ENCODE measurements around the gene MSMB.
"Not testable (repeated sequence)": the region's sequence is repeated elsewhere in the genome, so short reads cannot be mapped to it uniquely, and the experiment has no call there.

Gene MSMB

DNA sequence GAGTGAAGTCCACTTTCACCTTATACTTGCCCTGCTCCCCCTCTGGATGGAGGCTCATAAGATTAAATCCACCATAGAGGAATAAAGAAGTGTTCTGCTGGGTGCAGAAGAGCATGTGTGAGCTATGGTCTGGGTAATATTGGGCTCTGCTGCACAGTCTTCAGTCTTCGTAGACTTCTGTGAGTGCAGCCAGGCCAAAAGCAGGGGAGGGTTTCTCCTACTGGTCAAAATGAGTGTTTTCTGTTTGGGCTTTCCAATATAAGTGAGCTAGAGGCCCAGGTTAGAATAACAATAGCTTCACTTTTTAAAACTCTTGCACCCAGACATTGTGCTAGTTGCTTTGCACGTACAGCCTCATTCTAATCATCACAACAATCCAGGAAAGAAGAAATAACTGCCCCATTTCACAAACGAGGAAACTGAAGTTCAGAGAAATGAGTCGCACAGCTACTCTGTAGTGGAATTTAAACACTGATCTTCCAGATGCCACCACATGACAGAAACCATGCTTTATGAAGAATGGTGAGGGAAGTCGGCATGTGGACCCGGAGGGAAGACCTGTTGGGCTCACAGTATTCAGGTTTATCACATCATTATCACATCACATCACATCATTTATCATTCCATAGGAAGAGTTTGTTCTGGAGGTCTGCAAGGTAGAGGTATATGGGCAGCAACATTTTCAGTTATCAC lies 23.8 kb upstream of the MSMB start:
- no peak for DNase-seq (ENCODE audit: low spot score)

DNA sequence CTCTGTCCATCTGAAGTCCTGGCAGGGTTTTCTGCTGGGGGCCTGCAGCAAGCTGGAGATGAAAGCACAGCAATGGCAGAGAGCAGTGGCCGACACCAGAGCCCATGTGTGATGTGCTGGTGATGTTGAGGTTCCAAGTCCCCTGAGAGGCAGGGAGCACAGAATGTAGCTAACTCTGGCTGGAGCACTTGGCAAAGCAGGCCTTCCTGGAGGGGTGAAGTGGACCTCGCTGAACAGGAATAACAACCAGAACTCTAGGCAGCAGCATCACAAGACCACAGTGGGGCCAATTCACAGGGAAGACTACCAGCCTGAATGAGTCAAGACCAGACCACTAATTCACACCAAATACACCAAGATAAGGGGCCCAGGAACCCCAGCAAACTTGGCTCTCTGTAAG lies 22.8 kb upstream of the MSMB start:
- DNase-seq (ENCODE audit: low spot score): no peak

DNA sequence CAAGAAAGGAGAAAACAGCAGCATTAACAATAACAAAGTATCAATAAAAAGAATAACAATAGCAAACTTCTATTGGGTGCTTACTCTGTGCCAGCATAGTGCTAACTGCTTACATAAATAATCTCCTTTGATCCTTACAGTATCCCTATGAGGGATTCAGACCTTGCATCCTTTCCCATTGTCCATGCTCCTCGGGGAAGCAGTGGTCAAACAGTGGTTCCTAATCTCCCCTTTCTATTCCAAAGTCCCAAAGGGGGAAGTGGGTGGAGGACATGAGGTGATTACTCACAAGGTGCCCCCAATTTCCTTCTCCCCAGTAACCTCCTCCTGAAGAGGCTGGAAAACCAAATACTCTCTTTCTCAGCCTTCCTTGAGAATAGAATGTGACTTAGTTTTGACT lies 22.0 kb upstream of the MSMB start:
- no peak for DNase-seq (ENCODE audit: low spot score)

DNA sequence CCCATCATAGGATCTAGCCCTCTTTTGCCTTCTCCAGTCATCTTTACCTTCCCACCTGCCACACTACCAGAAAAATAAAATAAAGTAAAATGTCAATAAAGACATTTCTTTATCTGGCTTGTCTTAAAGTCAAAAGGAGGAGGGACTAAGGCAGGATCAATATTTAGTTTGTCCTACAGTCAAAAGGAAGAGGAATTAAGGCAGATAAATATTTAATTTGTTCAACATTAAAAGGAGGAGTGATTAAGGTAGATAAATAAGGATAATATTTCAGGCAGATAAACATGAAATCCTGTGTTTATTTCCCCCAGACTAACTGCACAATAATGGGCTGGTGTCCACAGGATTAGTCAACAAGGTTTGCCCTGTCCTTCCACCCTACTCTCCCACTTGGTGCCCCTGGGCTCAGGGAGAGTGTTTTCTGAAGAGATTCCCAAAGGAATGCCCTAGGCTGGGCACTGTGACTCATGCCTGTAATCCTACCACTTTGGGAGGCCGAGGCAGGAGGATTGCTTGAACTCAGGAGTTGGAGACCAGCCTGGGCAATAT lies 18.3 kb upstream of the MSMB start:
- DNase-seq (ENCODE audit: low spot score): no peak

DNA sequence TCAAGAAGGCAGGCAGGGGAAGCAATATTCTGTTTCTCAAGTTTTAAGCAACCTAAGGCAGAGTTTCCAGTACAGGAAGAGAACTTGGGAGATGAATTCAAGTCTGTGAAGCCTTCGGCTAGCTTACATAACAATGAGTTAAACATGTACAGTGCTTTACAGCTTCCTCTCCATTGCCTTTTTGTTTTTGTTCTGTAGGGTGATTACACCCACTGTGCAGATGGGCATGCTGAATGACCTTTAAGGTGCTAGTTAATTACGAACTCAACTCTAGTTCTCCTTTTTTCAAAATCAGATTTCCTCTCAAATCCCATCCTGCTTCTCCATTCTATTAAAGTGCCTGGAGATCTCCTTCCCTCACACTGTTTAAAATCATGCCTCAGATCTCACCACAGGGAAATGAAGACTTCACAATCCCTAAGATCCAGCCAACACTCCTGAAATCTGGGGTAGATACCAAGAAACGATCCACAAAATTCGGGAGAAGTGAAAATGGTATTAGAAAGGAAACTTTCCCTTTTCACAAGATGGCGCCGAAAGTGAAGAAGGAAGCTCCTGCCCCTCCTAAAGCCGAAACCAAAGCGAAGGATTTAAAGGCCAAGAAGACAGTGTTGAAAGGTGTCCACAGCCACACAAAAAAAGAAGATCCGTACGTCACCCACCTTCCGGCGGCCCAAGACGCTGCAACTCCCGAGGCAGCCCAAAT lies 16.8 kb upstream of the MSMB start:
- DNase-seq (ENCODE audit: low spot score): no peak

- no peak for DNase-seq (ENCODE audit: low spot score)
These were observed 14.6 kb upstream of the MSMB start for GRCh38 chr10:46060706-46061105.

DNA sequence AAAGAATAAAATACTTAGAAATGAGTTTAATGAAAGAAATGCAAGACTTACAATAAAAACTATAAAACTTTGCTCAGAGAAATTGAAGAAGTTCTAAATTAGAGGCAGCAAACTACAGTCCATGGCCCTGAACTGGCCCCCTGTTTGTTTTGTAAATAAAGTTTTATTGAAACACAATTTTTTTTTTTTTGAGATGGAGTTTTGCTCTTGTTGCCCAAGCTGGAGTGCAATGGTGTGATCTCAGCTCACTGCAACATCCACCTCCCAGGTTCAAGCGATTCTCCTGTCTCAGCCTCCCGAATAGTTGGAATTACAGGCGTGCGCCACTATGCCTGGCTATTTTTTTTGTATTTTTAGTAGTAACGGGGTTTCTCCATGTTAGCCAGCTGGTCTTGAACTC lies 11.9 kb upstream of the MSMB start:
- DNase-seq (ENCODE audit: low spot score): not testable (repeated sequence)

DNA sequence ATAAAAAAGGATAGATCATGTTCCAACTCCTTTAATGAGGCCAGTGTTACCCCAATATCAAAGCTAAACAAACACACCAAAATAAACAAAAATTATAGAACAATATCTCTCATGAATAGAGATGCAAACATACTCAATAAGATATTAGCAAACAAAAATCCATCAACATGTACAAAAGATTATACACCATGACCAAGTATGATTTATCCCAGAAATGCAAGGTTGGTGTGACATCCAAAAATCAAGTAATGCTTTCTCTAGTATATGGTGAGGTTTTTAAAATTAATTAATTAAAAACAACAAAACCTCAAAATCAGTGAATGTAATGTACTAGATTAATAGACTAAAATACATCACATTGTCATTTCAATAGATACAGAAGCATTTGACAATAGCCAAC lies 11.0 kb upstream of the MSMB start:
- DNase-seq (ENCODE audit: low spot score): no peak

- no peak for DNase-seq (ENCODE audit: low spot score)
These were observed 9.7 kb upstream of the MSMB start for GRCh38 chr10:46055771-46056170.

- DNase-seq (ENCODE audit: low spot score): no peak
These were observed 7.7 kb upstream of the MSMB start for GRCh38 chr10:46053534-46054434.

- no peak for DNase-seq (ENCODE audit: low spot score)
These were observed 6.8 kb upstream of the MSMB start for GRCh38 chr10:46052791-46053375.

GRCh38 chr10:46052057-46052790 lies 6.2 kb upstream of the MSMB start:
- DNase-seq (ENCODE audit: low spot score): no peak

DNA sequence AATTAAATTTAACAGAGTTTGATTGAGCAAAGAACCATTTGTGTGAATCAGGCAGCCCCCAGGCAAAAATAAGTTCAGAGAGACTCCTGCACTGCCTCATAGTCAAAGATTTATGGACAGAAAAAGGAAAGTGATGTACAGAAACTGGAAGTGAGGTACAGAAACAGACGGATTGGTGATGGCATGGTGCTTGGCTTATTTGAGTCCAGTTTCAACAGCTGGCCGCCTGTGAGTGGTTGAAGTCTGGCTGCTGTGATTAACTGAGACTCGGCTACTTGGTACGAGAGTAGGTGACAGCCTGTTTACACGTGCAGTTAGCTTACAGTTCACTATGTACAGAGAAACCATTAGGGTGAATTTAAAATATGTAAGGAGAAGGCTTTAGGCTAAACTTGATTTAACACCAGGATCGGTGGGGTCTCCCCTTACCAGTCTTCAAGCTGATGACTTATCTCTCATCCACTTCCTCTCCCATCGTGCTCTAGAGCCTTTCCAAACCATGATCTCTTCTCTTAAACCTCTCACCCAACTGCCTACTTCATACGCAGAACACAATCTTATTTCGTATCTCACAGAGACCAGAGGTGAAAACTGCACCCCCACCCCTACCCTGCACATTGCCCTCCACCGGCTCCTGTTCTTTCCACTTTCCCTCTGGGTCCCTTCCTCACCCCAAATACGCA lies 5.0 kb upstream of the MSMB start:
- no peak for DNase-seq (ENCODE audit: low spot score)

DNA sequence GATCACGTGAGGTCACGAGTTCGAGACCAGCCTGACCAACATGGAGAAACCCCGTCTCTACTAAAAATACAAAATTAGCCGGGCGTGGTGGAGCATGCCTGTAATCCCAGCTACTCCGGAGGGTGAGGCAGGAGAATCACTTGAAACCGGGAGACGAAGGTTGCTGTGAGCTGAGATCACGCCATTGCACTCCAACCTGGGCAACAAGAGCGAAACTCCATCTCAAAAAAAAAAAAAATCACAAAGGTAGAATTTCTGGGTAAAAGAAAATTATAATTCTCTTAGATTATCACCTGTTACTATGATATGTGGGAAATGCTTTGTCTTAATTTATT lies 3.4 kb upstream of the MSMB start:
- not testable (repeated sequence) for DNase-seq (ENCODE audit: low spot score)

DNA sequence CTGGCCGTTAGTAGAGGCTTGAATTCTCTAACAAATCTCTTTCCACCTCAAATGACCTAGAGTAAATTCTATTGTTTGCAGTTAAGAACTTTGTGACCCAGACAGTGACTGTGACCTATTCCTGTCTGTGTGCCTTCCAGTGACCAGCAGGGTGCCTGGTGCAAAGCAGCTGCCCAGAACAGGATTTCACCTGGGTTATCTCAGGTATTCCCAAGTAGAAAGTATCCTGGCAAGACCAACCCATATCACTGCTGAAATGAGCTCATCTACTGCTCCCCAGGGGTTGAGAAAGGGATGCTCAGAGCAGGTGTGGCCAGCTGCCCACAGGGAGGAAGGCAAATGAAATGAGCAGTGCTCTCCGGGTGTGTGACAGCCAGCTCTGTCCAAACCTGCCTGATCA lies 2.1 kb upstream of the MSMB start:
- no peak for DNase-seq (ENCODE audit: low spot score)

- DNase-seq (ENCODE audit: low spot score): no peak
These were observed 3.5 kb downstream of the MSMB start for GRCh38 chr10:46042527-46042926.

GRCh38 chr10:46040004-46040403 lies 6.1 kb downstream of the MSMB start:
- DNase-seq (ENCODE audit: low spot score): no peak

DNA sequence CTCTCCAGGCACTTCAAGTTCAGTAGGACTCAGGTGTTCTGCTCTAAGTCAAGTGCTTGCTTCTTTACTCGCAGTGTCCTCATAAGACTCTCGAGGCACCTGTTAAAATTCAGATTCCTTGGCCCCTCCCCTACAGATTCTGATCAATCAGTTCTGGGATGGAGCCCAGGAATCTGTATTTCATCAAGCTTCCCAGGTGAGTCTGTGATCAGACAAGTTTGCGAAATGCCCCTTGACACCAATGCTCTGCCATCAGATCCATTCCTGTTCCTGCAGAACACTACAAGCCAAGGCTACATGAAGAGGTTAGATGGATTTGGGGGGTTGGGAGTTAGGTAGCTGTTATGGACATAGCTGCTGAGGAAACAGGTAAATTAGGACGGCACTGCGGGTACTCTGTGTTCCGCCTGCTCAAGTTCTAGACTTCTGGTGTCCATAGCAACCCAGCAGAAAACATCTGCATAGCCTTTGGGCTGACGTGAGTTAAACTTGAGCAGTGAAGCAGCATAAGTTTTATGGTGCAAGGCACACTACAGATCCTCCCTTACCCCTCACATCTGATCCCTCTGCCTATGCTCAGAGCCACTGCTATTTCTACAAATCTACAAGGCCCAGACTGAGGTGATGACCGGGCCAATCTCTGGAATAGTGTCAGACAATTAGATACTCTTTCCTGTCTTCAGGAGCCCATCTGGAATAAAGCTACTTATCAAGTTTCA lies 8.8 kb downstream of the MSMB start:
- DNase-seq (ENCODE audit: low spot score): no peak

GRCh38 chr10:46035923-46036849 lies 9.9 kb downstream of the MSMB start:
- DNase-seq (ENCODE audit: low spot score): no peak

All from hepatic stellate cell (primary cell).